Keratinocyte (primary cell): Measurements from ENCODE around the gene FNDC3B.

ENCODE experiments used
- CTCF ChIP-seq, 3 experiments: IDR thresholded peaks in 1 of 3; conservative IDR thresholded peaks in 1 of 3; optimal IDR thresholded peaks in 1 of 3; 2 replicates in 2 of 3; 3 replicates in 1 of 3; pipeline versions ENCODE3 to v1.5.1; 2011; ENCODE audit warnings: low read length in 3 of 3, mild to moderate bottlenecking in 3 of 3, moderate library complexity in 2 of 3, control low read depth in 1 of 3, inconsistent platforms in 1 of 3; ENCODE audit not compliant: insufficient read depth in 2 of 3; ENCODE audit errors: extremely low read depth in 1 of 3
- EZH2 ChIP-seq: IDR thresholded peaks from one replicate; pipeline ENCODE4 v1.6.1; 2012; ENCODE audit warnings: inconsistent platforms, mild to moderate bottlenecking, low read length, moderate library complexity

DNA sequence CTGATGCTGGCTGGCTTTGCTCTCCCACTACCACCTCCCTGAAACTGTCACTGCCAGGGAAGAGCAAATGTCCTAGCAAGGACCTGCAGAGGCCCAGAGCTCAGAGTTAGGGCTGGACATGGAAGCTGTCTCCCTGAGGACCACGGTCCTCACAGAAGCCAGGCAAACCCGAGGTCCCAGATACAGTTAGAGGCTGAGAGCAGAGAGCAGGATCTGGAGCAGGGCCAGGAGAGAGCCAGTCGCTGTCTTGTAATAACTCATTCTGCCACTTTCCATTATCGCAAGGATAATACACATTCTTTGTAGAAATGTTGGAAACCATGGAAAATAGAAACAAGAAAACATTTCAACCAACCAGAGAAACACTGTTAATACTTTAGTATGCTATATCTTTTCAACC is 398.8 kb downstream of the FNDC3B start:
- no peak for TF ChIP-seq EZH2
- TF ChIP-seq CTCF (optimal IDR thresholded peaks at IDR 0.05 in 1 of 3, IDR thresholded peaks at IDR 0.05 in 1 of 3, conservative IDR thresholded peaks at IDR 0.05 in 1 of 3; ENCODE audit: extremely low read depth in 1 of 3, insufficient read depth in 2 of 3, low read length in 3 of 3) = no peak
